AG04450 (cell line): ENCODE data around the gene CCNE1. TPM values are rescaled to one million over a fixed set of nuclear protein-coding genes. Genes with fewer than 3 reads are reported as not detected.

ENCODE experiments used
- CTCF ChIA-PET: fragments of 300-600, 350-600 bp; formaldehyde crosslinking; extraction: SDS; loops from one replicate; lab custom pipeline; 2022; ENCODE audit warnings: antibody characterized with exemption, inconsistent platforms; lab: Charles Lee
- POLR2A ChIA-PET: fragments of 350-600 bp; formaldehyde crosslinking; extraction: SDS; loops from one replicate; lab custom pipeline; 2021; ENCODE audit warnings: antibody characterized with exemption, inconsistent platforms; lab: Yijun Ruan, JAX
- DNase-seq: peaks from one replicate; pipeline ENCODE4 v3.0.0-alpha.2; 2011; ENCODE audit warnings: low read depth, low spot score
- H3K27ac ChIP-seq: one replicate; pipeline ENCODE4 v1.5.1; 2012; ENCODE audit warnings: low read depth, low read length, control low read depth
- H3K27me3 ChIP-seq: one replicate; pipeline ENCODE4 v1.6.0; 2012; ENCODE audit warnings: low read length; ENCODE audit not compliant: control insufficient read depth, insufficient read depth
- H3K4me3 ChIP-seq: 2 replicates; pipeline ENCODE4 v1.5.1; 2011; ENCODE audit warnings: mild to moderate bottlenecking, low read depth, low read length, control low read depth
- H3K9me3 ChIP-seq: 2 replicates; pipeline ENCODE4 v1.5.1; 2012; ENCODE audit warnings: low read length; ENCODE audit not compliant: control insufficient read depth, insufficient read depth
- polyA plus RNA-seq: library from polyadenylated mRNA; depleted of rRNA; stranded (reverse); fragments of >200 nt; gene quantifications from 2 replicates; pipeline ENCODE4 v1.2.3, GENCODE V29; 2011
- TF ChIP-seq, protein P1 (sequence below): IDR thresholded peaks from 2 replicates; pipeline ENCODE4 v1.5.1; 2011; ENCODE audit warnings: low read depth, low read length, control low read depth, inconsistent platforms

The CCNE1 gene
- polyA plus RNA-seq, 1 experiment: 4.8 TPM

DNA sequence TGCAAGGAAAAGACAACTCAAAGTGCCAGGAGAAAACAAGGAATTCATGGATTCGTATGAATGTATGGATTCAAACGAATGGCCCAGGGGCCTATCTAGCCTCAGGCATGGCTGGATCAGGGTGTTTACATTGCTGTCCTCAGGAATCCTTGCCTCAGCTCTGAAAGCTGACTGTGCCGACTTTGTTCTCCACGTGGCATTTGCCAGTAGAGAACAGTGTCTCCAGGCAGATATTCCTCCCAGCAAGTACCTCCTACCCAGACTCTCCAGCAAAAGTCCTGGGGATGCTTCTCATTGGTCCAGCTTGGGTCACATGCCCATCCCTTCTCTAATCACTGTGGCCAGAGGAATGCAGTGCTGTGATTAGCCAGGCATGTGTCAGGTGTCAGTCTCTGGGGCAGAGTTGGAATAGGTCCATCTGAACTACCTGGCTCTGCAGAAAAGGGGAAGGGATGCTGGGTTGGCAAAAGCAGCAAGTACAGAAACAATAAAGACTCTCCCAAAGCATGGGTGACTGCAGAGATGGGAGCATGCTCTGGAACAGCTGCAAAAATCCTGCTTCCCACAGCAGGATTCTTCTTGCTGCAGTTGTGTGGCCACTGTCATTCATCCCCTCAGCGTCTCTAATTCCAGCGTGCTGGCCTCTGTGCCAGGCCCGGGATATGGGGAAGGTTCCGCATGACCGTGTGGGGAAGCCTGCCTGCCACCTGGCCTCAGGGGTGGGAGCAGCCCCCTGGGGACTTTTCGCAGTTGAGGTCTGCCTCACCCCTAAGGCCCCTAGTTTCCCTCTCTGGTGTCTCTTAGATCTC lies 30.0 kb downstream of the CCNE1 start:
- ChIA-PET POLR2A (no interaction called here), CTCF (interaction anchor here (1.1 kb wide), 1 partner anchor 126 kb away, joined by 3 read pairs; no protein-coding TSS in a partner anchor)
- H3K27ac ChIP-seq: no peak overlapping the region
- DNase-seq: no peak
- TF ChIP-seq, protein P1, sequence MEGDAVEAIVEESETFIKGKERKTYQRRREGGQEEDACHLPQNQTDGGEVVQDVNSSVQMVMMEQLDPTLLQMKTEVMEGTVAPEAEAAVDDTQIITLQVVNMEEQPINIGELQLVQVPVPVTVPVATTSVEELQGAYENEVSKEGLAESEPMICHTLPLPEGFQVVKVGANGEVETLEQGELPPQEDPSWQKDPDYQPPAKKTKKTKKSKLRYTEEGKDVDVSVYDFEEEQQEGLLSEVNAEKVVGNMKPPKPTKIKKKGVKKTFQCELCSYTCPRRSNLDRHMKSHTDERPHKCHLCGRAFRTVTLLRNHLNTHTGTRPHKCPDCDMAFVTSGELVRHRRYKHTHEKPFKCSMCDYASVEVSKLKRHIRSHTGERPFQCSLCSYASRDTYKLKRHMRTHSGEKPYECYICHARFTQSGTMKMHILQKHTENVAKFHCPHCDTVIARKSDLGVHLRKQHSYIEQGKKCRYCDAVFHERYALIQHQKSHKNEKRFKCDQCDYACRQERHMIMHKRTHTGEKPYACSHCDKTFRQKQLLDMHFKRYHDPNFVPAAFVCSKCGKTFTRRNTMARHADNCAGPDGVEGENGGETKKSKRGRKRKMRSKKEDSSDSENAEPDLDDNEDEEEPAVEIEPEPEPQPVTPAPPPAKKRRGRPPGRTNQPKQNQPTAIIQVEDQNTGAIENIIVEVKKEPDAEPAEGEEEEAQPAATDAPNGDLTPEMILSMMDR: no peak
- H3K9me3 ChIP-seq: peaks cover 6% of the 10 kb centered on the region; the same call in 1 of the 2 replicates
- H3K27me3 ChIP-seq: peaks cover 25% of the 10 kb centered on the region
- H3K4me3 ChIP-seq: no peak overlapping the region

DNA sequence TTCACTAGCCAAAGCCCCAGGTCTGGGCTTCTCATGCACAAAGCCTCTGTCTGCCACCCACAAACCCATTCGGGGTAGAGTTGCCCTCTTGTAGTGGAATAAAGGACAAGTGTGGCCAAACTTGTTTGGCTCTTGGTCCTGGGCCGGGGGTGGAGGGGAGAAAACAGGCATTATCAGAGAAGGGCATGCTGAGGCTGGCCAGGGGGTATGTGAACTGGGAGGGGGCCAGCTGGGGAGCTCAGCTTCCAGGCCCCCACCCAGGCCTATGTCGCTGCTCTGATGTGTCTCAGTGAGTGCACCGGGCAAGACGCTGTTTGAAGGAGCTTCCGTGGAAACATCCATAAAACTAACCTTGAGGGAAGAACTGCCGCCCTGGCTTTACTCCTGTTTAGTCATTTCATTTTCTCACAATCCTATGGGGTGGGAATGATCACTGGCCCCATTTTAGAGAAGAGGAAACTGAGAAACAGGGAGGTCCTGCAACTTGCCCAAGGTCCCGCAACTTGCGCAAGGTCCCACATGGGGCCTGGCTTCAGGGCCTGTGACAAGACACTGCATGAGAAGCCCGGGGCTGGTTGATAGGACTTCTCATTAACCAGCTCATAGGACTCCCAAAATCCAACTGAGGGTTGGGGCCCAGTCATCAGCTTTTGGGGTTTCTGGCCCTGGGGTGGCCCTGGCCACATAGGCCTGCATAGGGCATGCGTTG lies 30.8 kb downstream of the CCNE1 start:
- DNase-seq: no peak
- POLR2A ChIA-PET: no interaction called here
- Histone ChIP-seq H3K4me3 (no peak overlapping the region), H3K27ac (no peak overlapping the region), H3K9me3 (peaks cover 6% of the 10 kb centered on the region; the same call in 1 of the 2 replicates), H3K27me3 (peaks cover 25% of the 10 kb centered on the region)
- TF ChIP-seq, protein P1: no peak
- CTCF ChIA-PET: interaction anchor here (0.5 to 1.7 kb wide), 3 partner anchors 19 to 126 kb away, joined by 4 to 5 read pairs (median 5); no protein-coding TSS in a partner anchor

DNA sequence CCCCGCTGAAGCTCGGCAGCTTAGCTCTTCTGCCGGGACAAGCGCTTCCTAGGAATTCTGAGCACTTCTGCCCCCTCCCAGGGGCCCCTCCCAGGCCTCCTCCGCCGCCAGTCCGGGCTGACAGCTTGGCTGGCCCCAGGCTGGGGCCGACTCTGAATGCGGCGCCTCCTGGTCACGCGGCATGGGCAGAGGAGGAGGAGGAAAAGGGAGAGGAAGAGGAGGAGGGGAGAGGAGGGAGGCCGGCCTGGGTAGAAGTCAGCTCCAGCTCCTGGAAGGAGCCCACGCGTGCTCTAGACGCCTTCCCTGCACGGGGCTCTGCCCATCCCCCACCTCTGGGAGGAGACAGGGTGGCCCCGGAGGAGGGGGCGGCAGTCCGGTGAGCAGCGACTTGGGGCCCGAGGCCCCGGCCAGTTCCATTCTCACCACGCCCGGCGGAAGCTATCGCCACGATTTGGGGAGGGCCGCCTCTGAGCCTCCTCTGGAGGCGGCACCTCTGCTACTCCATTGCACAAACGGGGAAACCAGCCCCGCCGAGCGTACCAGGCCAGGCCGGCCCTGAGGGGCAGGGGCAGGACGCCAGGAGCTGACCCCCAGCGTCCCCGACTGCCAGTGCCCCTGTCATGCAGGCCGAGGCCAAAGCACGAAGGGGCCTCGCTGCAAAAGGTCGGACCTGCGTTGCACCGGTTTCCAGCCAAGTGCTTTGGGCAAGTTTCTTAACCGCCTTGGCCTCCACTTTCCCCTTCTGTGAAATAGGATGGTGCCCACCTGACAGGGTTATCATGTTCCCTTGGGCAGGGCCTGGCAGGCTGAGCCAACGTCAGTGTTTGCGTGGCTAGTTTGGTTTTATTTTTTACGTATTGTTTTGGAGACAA lies 31.6 kb downstream of the CCNE1 start:
- H3K27me3 ChIP-seq: peaks cover 25% of the 10 kb centered on the region
- no peak for DNase-seq
- CTCF ChIA-PET: interaction anchor here (0.5 to 1.7 kb wide), 6 partner anchors 19 to 232 kb away, joined by 3 to 7 read pairs (median 4); no protein-coding TSS in a partner anchor
- peaks cover 6% of the 10 kb centered on the region; the same call in 1 of the 2 replicates for H3K9me3 ChIP-seq
- TF ChIP-seq, protein P1: no peak
- no peak overlapping the region for H3K4me3 ChIP-seq
- POLR2A ChIA-PET: no interaction called here
- H3K27ac ChIP-seq: no peak overlapping the region

DNA sequence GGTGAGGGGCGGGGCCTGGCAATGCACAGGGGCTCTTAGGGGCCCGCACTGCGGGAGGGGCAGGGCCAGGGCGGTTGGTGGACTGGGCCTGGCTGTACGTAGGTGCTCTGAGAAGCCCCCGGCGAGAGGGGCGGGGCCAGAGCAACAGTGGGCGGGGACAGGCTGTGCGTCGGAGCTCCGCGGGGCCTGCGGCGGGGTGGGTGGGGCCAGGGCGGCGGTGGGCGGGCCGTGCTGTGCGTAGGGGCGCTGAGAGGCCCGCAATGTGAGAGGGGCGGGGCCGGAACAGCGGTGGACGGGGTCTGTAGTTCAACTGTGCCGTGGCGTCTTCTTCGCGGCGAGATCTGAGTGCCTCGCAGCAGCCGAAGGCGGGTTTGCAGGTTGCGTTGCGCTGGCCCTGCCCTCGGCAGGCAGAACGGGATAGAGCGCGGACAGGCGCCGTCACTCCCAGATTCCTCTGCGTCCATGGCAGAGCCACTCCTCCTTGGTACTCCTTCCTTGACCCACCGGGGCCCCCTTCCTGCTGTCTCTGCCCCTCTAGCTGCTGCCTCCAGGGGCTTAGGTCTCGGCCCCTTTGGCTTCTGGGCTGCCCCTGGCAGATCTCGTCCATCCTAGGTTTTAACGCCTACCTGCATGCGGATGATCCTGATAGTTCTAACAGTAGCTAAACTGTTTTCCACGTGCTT lies 33.2 kb downstream of the CCNE1 start:
- peak; percentile 74 for DNase-seq
- H3K4me3 ChIP-seq: peak overlapping the region; percentile 81
- ChIA-PET POLR2A (no interaction called here), CTCF (interaction anchor here (0.6 to 1.7 kb wide), 8 partner anchors 32 to 142 kb away, joined by 3 to 7 read pairs (median 4); no protein-coding TSS in a partner anchor)
- H3K9me3 ChIP-seq: peaks cover 6% of the 10 kb centered on the region; the same call in 1 of the 2 replicates
- peak overlapping the region; percentile 78 for H3K27ac ChIP-seq
- peaks cover 21% of the 10 kb centered on the region for H3K27me3 ChIP-seq
- TF ChIP-seq, protein P1: no peak
